ENCODE measurements around the gene HYCC1.
A peak's percentile ranks its signal among the peaks of the same experiment; 100 is the strongest.
"Not testable (repeated sequence)": the region's sequence is repeated elsewhere in the genome, so short reads cannot be mapped to it uniquely, and the experiment has no call there.

The HYCC1 gene

DNA sequence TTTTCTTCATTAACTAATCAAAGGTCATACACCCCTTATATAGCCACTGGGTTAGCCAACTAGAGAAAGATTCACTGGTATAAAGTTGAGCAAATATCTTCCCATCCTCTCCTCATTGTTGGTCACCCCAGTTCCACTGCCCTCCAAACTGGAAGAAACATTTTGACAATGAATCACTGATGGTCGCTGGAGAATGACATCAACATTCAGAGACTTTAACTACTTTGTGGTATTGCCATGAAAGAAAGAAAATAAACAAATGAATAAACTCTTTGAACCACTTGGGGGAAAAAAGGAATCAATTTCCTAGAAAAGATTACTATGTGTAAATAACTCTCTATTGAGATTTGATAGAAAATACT is 23.4 kb downstream of the HYCC1 start:
- no peak for DNase-seq (ENCODE audit: extremely low spot score, insufficient read length, low read depth)
- no peak for FAIRE-seq

- peak; percentile 59 for FAIRE-seq
- no peak for DNase-seq (ENCODE audit: extremely low spot score, insufficient read length, low read depth)
Measured at GRCh38 chr7:22989643-22990587, 24.0 kb downstream of the HYCC1 start.

- FAIRE-seq = no peak
- no peak for DNase-seq (ENCODE audit: extremely low spot score, insufficient read length, low read depth)
Measured at GRCh38 chr7:22985436-22985835, 28.5 kb downstream of the HYCC1 start.

GRCh38 chr7:22983257-22983855 is 30.6 kb downstream of the HYCC1 start:
- FAIRE-seq = no peak
- DNase-seq (ENCODE audit: extremely low spot score, insufficient read length, low read depth) = no peak

- DNase-seq (ENCODE audit: extremely low spot score, insufficient read length, low read depth) (no peak), FAIRE-seq (no peak)
Measured at GRCh38 chr7:22980422-22980821, 33.5 kb downstream of the HYCC1 start.

DNA sequence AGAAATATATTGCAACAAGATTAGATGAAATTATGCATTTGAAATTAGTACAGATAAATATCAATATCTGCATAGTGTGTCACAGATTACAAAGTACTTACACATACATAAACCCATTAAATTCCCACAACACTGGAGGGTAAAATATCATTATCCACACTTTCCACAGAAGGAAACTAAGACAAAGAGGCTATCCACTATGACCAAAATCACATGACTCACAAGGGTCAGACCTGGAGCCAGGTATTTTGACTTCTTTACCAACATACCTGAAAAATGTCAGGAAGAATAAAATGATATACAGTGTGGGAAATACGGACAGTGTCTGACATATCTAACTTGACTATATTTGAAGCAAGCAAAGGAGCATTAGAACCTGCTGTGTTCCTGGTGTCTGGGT is 34.1 kb downstream of the HYCC1 start:
- DNase-seq (ENCODE audit: extremely low spot score, insufficient read length, low read depth) = no peak

GRCh38 chr7:22979251-22979650 is 34.7 kb downstream of the HYCC1 start:
- FAIRE-seq = no peak
- DNase-seq (ENCODE audit: extremely low spot score, insufficient read length, low read depth) = no peak

More for the DNA sequence above, 34.1 kb downstream of the HYCC1 start:
- FAIRE-seq = peak; percentile 44

DNA sequence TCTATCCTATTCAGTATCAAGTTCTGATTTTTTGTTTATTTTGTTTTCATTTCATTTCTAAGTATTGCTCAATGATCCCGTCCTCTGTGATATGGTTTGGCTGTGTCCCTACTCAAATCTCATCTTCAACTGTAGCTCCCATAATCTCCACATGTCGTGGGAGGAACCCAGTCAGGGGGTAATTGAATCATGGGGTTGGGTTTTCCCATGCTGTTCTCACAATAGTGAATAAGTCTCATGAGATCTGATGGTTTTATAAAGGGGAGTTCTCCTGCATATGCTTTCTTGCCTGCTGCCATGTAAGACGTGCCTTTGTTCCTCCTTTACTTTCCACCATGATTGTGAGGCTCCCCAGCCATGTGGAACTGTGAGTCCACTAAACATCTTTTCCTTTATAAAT is 39.3 kb downstream of the HYCC1 start:
- FAIRE-seq; DNase-seq (ENCODE audit: extremely low spot score, insufficient read length, low read depth): not testable (repeated sequence)

- DNase-seq (ENCODE audit: extremely low spot score, insufficient read length, low read depth) (no peak), FAIRE-seq (no peak)
Measured at GRCh38 chr7:22972207-22972606, 41.7 kb downstream of the HYCC1 start.

DNA sequence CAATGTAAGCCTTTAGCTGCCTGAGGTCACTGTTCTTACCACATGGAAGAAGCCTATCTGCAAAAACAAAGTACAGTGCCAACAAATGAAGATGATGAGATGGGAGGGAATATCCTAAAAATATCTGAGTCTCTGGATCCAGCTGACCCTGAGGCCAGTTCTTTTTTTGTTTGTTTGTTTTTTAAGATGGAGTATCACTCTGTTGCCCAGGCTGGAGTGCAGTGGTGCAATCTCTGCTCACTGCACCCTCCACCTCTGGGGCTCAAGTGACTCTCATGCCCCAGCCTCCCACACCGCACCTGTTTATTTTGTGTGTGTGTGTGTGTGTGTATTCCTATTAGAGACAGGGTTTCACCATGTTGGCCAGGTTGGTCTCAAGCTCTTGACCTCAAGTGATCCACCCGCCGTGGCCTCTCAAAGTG is 44.9 kb downstream of the HYCC1 start:
- FAIRE-seq = no peak
- DNase-seq (ENCODE audit: extremely low spot score, insufficient read length, low read depth) = no peak
